ENCODE data around the gene UHRF1. TPM values are rescaled to one million over a fixed set of nuclear protein-coding genes. Genes with fewer than 3 reads are reported as not detected.

UHRF1 gene
- total RNA-seq, 1 experiment from 2014 or later = 109 TPM

DNA sequence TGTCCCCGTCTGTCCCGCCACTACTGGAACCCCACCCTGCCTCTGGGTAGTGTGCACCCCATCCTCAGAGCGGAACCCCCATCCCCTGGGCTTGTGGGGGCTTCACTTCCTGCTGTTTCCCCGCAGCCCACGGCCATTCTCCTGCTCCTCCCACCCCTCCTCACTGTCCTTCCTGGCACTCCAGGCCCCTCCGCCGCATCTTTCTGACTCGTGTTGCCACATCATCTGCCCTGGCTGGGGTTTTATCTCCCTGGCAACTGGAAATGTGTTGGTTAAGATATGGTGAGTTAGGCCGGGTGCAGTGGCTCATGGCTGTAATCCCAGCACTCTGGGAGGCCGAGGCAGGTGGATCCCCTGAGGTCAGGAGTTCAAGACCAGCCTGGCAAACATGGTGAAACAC lies 96.9 kb downstream of the UHRF1 start (continued):
- no peak for TF ChIP-seq ATF3 (IDR thresholded peaks at IDR 0.05)

DNA sequence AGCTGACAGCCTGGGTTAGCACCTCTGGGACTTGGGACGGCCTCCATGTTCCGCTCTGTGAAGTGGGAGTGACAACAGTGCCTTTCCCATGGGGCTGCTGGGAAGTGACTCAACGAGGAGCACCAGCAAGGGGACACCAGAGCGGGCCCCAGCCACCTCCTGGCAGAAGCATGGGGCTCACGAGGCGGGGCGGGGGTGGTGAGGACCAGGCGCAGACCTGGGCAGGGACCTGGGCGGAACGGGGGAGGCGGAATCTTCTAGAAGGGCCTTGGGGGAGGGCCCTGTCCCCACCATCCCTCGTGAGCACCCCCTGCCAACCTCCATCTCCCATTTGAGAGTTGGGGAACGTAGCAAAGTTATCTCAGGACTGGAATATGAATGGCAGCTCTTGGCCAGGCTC lies 97.5 kb downstream of the UHRF1 start:
- H3K4me2 ChIP-seq (ENCODE audit: low read length) = no peak overlapping the region
- DNase-seq (ENCODE audit: low read depth, low spot score) (no peak), ATAC-seq (no peak)
- H3K79me2 ChIP-seq (ENCODE audit: insufficient read depth, low read length) = peaks cover 33% of the 10 kb centered on the region
- H3K9me2 ChIP-seq (ENCODE audit: insufficient read depth) = no peaks in the 10 kb centered on the region
- TF ChIP-seq YY1 (IDR thresholded peaks at IDR 0.05; ENCODE audit: extremely low read depth, insufficient replicate concordance, low read depth, low read length) (no peak), RAD21 (IDR thresholded peaks at IDR 0.05; ENCODE audit: low read depth) (no peak), ZNF274 (IDR thresholded peaks at IDR 0.05; ENCODE audit: low read depth, low read length) (no peak), EZH2phosphoT487 (IDR thresholded peaks at IDR 0.05; ENCODE audit: borderline replicate concordance) (no peak), TCF7L2 (IDR thresholded peaks at IDR 0.05; ENCODE audit: borderline replicate concordance, extremely low read depth, insufficient read depth, insufficient read length) (no peak), ATF3 (IDR thresholded peaks at IDR 0.05) (no peak), EGR1 (IDR thresholded peaks at IDR 0.05; ENCODE audit: low read depth) (no peak), CBX3 (IDR thresholded peaks at IDR 0.05; ENCODE audit: low read depth) (no peak), CEBPB (IDR thresholded peaks at IDR 0.05; ENCODE audit: low read depth) (no peak), SP1 (IDR thresholded peaks at IDR 0.05; ENCODE audit: low read depth) (no peak), FOSL1 (IDR thresholded peaks at IDR 0.05; ENCODE audit: low read depth) (no peak)
- TF ChIP-seq, protein P1, sequence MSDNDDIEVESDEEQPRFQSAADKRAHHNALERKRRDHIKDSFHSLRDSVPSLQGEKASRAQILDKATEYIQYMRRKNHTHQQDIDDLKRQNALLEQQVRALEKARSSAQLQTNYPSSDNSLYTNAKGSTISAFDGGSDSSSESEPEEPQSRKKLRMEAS (IDR thresholded peaks at IDR 0.05) = no peak
- TF ChIP-seq, protein P2, sequence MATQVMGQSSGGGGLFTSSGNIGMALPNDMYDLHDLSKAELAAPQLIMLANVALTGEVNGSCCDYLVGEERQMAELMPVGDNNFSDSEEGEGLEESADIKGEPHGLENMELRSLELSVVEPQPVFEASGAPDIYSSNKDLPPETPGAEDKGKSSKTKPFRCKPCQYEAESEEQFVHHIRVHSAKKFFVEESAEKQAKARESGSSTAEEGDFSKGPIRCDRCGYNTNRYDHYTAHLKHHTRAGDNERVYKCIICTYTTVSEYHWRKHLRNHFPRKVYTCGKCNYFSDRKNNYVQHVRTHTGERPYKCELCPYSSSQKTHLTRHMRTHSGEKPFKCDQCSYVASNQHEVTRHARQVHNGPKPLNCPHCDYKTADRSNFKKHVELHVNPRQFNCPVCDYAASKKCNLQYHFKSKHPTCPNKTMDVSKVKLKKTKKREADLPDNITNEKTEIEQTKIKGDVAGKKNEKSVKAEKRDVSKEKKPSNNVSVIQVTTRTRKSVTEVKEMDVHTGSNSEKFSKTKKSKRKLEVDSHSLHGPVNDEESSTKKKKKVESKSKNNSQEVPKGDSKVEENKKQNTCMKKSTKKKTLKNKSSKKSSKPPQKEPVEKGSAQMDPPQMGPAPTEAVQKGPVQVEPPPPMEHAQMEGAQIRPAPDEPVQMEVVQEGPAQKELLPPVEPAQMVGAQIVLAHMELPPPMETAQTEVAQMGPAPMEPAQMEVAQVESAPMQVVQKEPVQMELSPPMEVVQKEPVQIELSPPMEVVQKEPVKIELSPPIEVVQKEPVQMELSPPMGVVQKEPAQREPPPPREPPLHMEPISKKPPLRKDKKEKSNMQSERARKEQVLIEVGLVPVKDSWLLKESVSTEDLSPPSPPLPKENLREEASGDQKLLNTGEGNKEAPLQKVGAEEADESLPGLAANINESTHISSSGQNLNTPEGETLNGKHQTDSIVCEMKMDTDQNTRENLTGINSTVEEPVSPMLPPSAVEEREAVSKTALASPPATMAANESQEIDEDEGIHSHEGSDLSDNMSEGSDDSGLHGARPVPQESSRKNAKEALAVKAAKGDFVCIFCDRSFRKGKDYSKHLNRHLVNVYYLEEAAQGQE (IDR thresholded peaks at IDR 0.05; ENCODE audit: low read depth) = no peak
- TF ChIP-seq, protein P3, sequence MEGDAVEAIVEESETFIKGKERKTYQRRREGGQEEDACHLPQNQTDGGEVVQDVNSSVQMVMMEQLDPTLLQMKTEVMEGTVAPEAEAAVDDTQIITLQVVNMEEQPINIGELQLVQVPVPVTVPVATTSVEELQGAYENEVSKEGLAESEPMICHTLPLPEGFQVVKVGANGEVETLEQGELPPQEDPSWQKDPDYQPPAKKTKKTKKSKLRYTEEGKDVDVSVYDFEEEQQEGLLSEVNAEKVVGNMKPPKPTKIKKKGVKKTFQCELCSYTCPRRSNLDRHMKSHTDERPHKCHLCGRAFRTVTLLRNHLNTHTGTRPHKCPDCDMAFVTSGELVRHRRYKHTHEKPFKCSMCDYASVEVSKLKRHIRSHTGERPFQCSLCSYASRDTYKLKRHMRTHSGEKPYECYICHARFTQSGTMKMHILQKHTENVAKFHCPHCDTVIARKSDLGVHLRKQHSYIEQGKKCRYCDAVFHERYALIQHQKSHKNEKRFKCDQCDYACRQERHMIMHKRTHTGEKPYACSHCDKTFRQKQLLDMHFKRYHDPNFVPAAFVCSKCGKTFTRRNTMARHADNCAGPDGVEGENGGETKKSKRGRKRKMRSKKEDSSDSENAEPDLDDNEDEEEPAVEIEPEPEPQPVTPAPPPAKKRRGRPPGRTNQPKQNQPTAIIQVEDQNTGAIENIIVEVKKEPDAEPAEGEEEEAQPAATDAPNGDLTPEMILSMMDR (IDR thresholded peaks at IDR 0.05 in 2 of 3, conservative IDR thresholded peaks at IDR 0.05 in 1 of 3; ENCODE audit: borderline replicate concordance in 1 of 3, insufficient read depth in 1 of 3, low read depth in 2 of 3, low read length in 2 of 3) = no peak
- H3K4me3 ChIP-seq (replicated peaks in 1 of 2; ENCODE audit: low read depth in 1 of 2, low read length in 2 of 2) = no peak overlapping the region
- ChIA-PET RAD21 (ENCODE audit: low non-redundant PET in 1 of 2, low total read pairs in 2 of 2, uncharacterized antibody in 2 of 2, unreplicated experiment in 2 of 2) (no interaction called here), POLR2A (no interaction called here), CTCF (interaction anchor here (1.0 kb wide), 1 partner anchor 24 kb away, joined by 4 read pairs; no protein-coding TSS in a partner anchor)
- H2AFZ ChIP-seq (ENCODE audit: low read depth, low read length, poor library complexity, severe bottlenecking) = no peak overlapping the region
- peaks cover 10 to 13% of the 10 kb centered on the region in 2 experiments for H3K4me1 ChIP-seq (ENCODE audit: control insufficient read depth in 1 of 2, insufficient read depth in 2 of 2, low read length in 2 of 2)
- intact Hi-C loops (cut with micrococcal nuclease) = no loop called here
- no peak overlapping the region for H3K9ac ChIP-seq (ENCODE audit: low read length)
- H3K27ac ChIP-seq (ENCODE audit: low read depth, low read length) = no peak overlapping the region
- H3K27me3 ChIP-seq (ENCODE audit: insufficient read depth, low read length) = no peaks in the 10 kb centered on the region
- H4K20me1 ChIP-seq (ENCODE audit: insufficient read depth) = no peaks in the 10 kb centered on the region; the same call in 1 of the 2 replicates
- no peaks in the 10 kb centered on the region for H3K36me3 ChIP-seq (ENCODE audit: control insufficient read depth in 1 of 2, insufficient read depth in 2 of 2, low read length in 2 of 2)
- no peaks in the 10 kb centered on the region for H3K9me3 ChIP-seq (ENCODE audit: control insufficient read depth in 1 of 2, insufficient read depth in 1 of 2, low read depth in 1 of 2, low read length in 2 of 2)
- no TSS peak for BruUV-seq (replicated peaks)
